Measurements from ENCODE around the gene MUCL3. TPM values are rescaled to one million over a fixed set of nuclear protein-coding genes. Genes with fewer than 3 reads are reported as not detected.

MUCL3 gene
- not detected in 2 replicates for total RNA-seq (2014; rRNA removed; shearing (Covaris generic); ENCODE audit: low replicate concordance)

GRCh38 chr6:30940361-30940986, at the start of gene MUCL3:
Gene MUCL3 (plus strand): TSS chr6:30940973. CDS start chr6:30941000, 27 bp downstream.
- DNase-seq, result no peak
- H3K9me3 ChIP-seq (ENCODE audit: low read length), result no peaks in the 10 kb centered on the region
- peaks cover 8% of the 10 kb centered on the region for H3K4me1 ChIP-seq (ENCODE audit: low read length)
- no peak within 1 kb of the TSS for H2AFZ ChIP-seq (ENCODE audit: low read length)
- no peaks in the 10 kb centered on the region for H3K9me2 ChIP-seq (replicated peaks; ENCODE audit: insufficient read depth, low read length)
- no peak within 1 kb of the TSS for H3K4me2 ChIP-seq (ENCODE audit: low read depth, low read length, poor library complexity, severe bottlenecking)
- no peak within 1 kb of the TSS for H3K27ac ChIP-seq (ENCODE audit: low read length)
- no peaks in the 10 kb centered on the region for H3K36me3 ChIP-seq (ENCODE audit: insufficient read depth, low read length)
- no peak within 1 kb of the TSS for H3K9ac ChIP-seq (ENCODE audit: low read length)
- H3K27me3 ChIP-seq (ENCODE audit: low read length), result no peaks in the 10 kb centered on the region
- H3K79me2 ChIP-seq (ENCODE audit: low read length), result no peaks in the 10 kb centered on the region
- no peak within 1 kb of the TSS for H3K4me3 ChIP-seq (ENCODE audit: low read length)
- H4K20me1 ChIP-seq (ENCODE audit: insufficient read depth, low read depth, low read length), result no peaks in the 10 kb centered on the region

GRCh38 chr6:30891450-30891723, 49.4 kb upstream of the MUCL3 start:
- no peaks in the 10 kb centered on the region for H4K20me1 ChIP-seq (ENCODE audit: insufficient read depth, low read depth, low read length)

GRCh38 chr6:30891816-30892538, 48.8 kb upstream of the MUCL3 start:
- no peak for DNase-seq
- Histone ChIP-seq H2AFZ (ENCODE audit: low read length) (no peak overlapping the region), H3K9me2 (replicated peaks; ENCODE audit: insufficient read depth, low read length) (no peaks in the 10 kb centered on the region), H3K79me2 (ENCODE audit: low read length) (no peaks in the 10 kb centered on the region), H3K27ac (ENCODE audit: low read length) (no peak overlapping the region), H3K4me1 (ENCODE audit: low read length) (no peaks in the 10 kb centered on the region), H3K27me3 (ENCODE audit: low read length) (no peaks in the 10 kb centered on the region), H4K20me1 (ENCODE audit: insufficient read depth, low read depth, low read length) (no peaks in the 10 kb centered on the region), H3K36me3 (ENCODE audit: insufficient read depth, low read length) (no peaks in the 10 kb centered on the region), H3K9ac (ENCODE audit: low read length) (no peak overlapping the region), H3K9me3 (ENCODE audit: low read length) (no peaks in the 10 kb centered on the region), H3K4me3 (ENCODE audit: low read length) (no peak overlapping the region), H3K4me2 (ENCODE audit: low read depth, low read length, poor library complexity, severe bottlenecking) (no peak overlapping the region)

More at GRCh38 chr6:30891450-30891723, 49.4 kb upstream of the MUCL3 start:
- H3K79me2 ChIP-seq (ENCODE audit: low read length), result no peaks in the 10 kb centered on the region
- no peaks in the 10 kb centered on the region for H3K4me1 ChIP-seq (ENCODE audit: low read length)
- H3K36me3 ChIP-seq (ENCODE audit: insufficient read depth, low read length), result no peaks in the 10 kb centered on the region
- no peaks in the 10 kb centered on the region for H3K9me2 ChIP-seq (replicated peaks; ENCODE audit: insufficient read depth, low read length)
- H2AFZ ChIP-seq (ENCODE audit: low read length), result no peak overlapping the region
- no peak overlapping the region for H3K9ac ChIP-seq (ENCODE audit: low read length)
- no peak overlapping the region for H3K4me2 ChIP-seq (ENCODE audit: low read depth, low read length, poor library complexity, severe bottlenecking)
- H3K27me3 ChIP-seq (ENCODE audit: low read length), result no peaks in the 10 kb centered on the region
- no peak for DNase-seq
- H3K4me3 ChIP-seq (ENCODE audit: low read length), result no peak overlapping the region
- no peak overlapping the region for H3K27ac ChIP-seq (ENCODE audit: low read length)
- H3K9me3 ChIP-seq (ENCODE audit: low read length), result no peaks in the 10 kb centered on the region

- no peaks in the 10 kb centered on the region for H3K9me3 ChIP-seq (ENCODE audit: low read length)
- H2AFZ ChIP-seq (ENCODE audit: low read length), result no peak overlapping the region
- no peaks in the 10 kb centered on the region for H3K27me3 ChIP-seq (ENCODE audit: low read length)
- no peaks in the 10 kb centered on the region for H3K4me1 ChIP-seq (ENCODE audit: low read length)
- no peak overlapping the region for H3K4me3 ChIP-seq (ENCODE audit: low read length)
- H3K79me2 ChIP-seq (ENCODE audit: low read length), result no peaks in the 10 kb centered on the region
- H3K27ac ChIP-seq (ENCODE audit: low read length), result no peak overlapping the region
- no peaks in the 10 kb centered on the region for H3K36me3 ChIP-seq (ENCODE audit: insufficient read depth, low read length)
- no peak for DNase-seq
- no peak overlapping the region for H3K9ac ChIP-seq (ENCODE audit: low read length)
- H3K4me2 ChIP-seq (ENCODE audit: low read depth, low read length, poor library complexity, severe bottlenecking), result no peak overlapping the region
- H4K20me1 ChIP-seq (ENCODE audit: insufficient read depth, low read depth, low read length), result no peaks in the 10 kb centered on the region
- no peaks in the 10 kb centered on the region for H3K9me2 ChIP-seq (replicated peaks; ENCODE audit: insufficient read depth, low read length)
Measured at GRCh38 chr6:30893001-30893591, 47.7 kb upstream of the MUCL3 start.

DNA sequence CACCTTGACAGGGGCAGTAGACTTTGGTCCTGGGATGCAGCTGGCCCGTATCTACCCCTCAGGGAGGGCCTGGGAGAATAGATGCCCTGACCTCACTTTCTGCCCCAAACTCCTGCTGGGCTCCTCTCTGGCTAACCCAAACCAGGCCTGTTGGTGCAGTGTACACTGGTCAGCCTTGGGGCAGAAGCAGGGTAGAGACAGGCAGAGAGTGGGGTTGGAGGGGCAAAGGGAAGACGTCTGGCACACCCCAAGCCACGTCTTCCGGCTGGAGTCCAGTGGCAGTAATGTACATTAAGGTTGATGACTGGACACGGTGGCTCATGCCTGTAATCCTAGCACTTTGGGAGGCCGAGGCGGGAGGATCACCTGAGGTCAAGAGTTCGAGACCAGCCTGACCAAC, 47.1 kb upstream of the MUCL3 start:
- Histone ChIP-seq H3K4me1 (ENCODE audit: low read length) (no peaks in the 10 kb centered on the region), H3K79me2 (ENCODE audit: low read length) (no peaks in the 10 kb centered on the region), H3K27me3 (ENCODE audit: low read length) (no peaks in the 10 kb centered on the region), H3K9me3 (ENCODE audit: low read length) (no peaks in the 10 kb centered on the region), H4K20me1 (ENCODE audit: insufficient read depth, low read depth, low read length) (no peaks in the 10 kb centered on the region), H3K36me3 (ENCODE audit: insufficient read depth, low read length) (no peaks in the 10 kb centered on the region), H3K4me2 (ENCODE audit: low read depth, low read length, poor library complexity, severe bottlenecking) (no peak overlapping the region), H3K9me2 (replicated peaks; ENCODE audit: insufficient read depth, low read length) (no peaks in the 10 kb centered on the region), H3K4me3 (ENCODE audit: low read length) (no peak overlapping the region), H3K9ac (ENCODE audit: low read length) (no peak overlapping the region), H2AFZ (ENCODE audit: low read length) (no peak overlapping the region), H3K27ac (ENCODE audit: low read length) (no peak overlapping the region)
- DNase-seq, result no peak

DNA sequence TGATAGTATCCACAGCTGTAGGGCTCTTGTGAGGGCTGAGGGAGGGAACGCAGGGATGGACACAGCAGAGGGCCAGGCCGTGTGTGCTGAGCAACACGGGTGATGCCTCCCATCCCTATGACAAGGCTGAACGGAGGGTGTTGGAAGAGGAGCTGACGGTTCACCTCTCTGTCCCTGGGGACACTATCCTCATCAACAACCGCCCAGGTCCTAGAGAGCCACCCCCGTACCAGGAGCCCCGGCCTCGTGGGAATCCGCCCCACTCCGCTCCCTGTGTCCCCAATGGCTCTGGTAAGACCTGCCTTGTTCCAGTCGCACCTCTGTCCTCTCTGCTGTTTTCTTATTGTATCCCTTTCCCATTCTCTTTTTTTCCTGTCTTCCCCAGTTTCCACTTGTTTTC, 46.4 kb upstream of the MUCL3 start:
- H3K4me1 ChIP-seq (ENCODE audit: low read length), result no peaks in the 10 kb centered on the region
- no peaks in the 10 kb centered on the region for H3K27me3 ChIP-seq (ENCODE audit: low read length)
- DNase-seq, result no peak
- H3K9ac ChIP-seq (ENCODE audit: low read length), result no peak overlapping the region
- no peaks in the 10 kb centered on the region for H3K36me3 ChIP-seq (ENCODE audit: insufficient read depth, low read length)
- H4K20me1 ChIP-seq (ENCODE audit: insufficient read depth, low read depth, low read length), result no peaks in the 10 kb centered on the region
- H3K4me2 ChIP-seq (ENCODE audit: low read depth, low read length, poor library complexity, severe bottlenecking), result no peak overlapping the region
- H3K4me3 ChIP-seq (ENCODE audit: low read length), result no peak overlapping the region
- H3K27ac ChIP-seq (ENCODE audit: low read length), result no peak overlapping the region
- H3K9me2 ChIP-seq (replicated peaks; ENCODE audit: insufficient read depth, low read length), result no peaks in the 10 kb centered on the region
- H3K9me3 ChIP-seq (ENCODE audit: low read length), result no peaks in the 10 kb centered on the region
- H2AFZ ChIP-seq (ENCODE audit: low read length), result no peak overlapping the region
- H3K79me2 ChIP-seq (ENCODE audit: low read length), result no peaks in the 10 kb centered on the region

DNA sequence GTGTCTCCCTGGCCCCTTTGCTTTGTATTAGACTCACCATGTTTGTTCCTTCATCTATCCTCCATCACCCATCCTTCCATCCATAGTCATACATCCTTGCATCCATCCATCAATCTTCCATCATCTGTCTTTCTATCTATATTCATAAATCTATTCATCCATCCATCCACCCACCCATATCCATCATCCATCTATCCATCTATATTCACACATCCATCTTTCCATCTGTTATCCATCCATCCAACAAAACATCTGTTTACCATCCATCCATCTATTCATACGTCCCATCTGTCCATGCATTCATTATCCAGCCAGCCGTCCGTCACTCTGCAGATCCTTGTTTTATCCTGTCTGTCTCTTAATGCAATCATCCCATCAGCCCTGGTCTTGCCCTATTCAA, 45.8 kb upstream of the MUCL3 start:
- H3K9ac ChIP-seq (ENCODE audit: low read length), result no peak overlapping the region
- H3K9me2 ChIP-seq (replicated peaks; ENCODE audit: insufficient read depth, low read length), result no peaks in the 10 kb centered on the region
- H3K79me2 ChIP-seq (ENCODE audit: low read length), result no peaks in the 10 kb centered on the region
- H3K4me1 ChIP-seq (ENCODE audit: low read length), result no peaks in the 10 kb centered on the region
- DNase-seq, result no peak
- H3K9me3 ChIP-seq (ENCODE audit: low read length), result no peaks in the 10 kb centered on the region
- H3K27me3 ChIP-seq (ENCODE audit: low read length), result no peaks in the 10 kb centered on the region
- H4K20me1 ChIP-seq (ENCODE audit: insufficient read depth, low read depth, low read length), result no peaks in the 10 kb centered on the region
- H3K4me2 ChIP-seq (ENCODE audit: low read depth, low read length, poor library complexity, severe bottlenecking), result no peak overlapping the region
- no peak overlapping the region for H3K4me3 ChIP-seq (ENCODE audit: low read length)
- no peak overlapping the region for H3K27ac ChIP-seq (ENCODE audit: low read length)
- no peaks in the 10 kb centered on the region for H3K36me3 ChIP-seq (ENCODE audit: insufficient read depth, low read length)
- H2AFZ ChIP-seq (ENCODE audit: low read length), result no peak overlapping the region

GRCh38 chr6:30895343-30895742, 45.4 kb upstream of the MUCL3 start:
- no peak overlapping the region for H3K4me3 ChIP-seq (ENCODE audit: low read length)
- no peak for DNase-seq
- H3K4me1 ChIP-seq (ENCODE audit: low read length), result no peaks in the 10 kb centered on the region
- H3K27ac ChIP-seq (ENCODE audit: low read length), result no peak overlapping the region
- H3K79me2 ChIP-seq (ENCODE audit: low read length), result no peaks in the 10 kb centered on the region
- no peaks in the 10 kb centered on the region for H4K20me1 ChIP-seq (ENCODE audit: insufficient read depth, low read depth, low read length)
- H3K9me3 ChIP-seq (ENCODE audit: low read length), result no peaks in the 10 kb centered on the region
- no peak overlapping the region for H3K9ac ChIP-seq (ENCODE audit: low read length)
- no peak overlapping the region for H3K4me2 ChIP-seq (ENCODE audit: low read depth, low read length, poor library complexity, severe bottlenecking)
- H3K9me2 ChIP-seq (replicated peaks; ENCODE audit: insufficient read depth, low read length), result no peaks in the 10 kb centered on the region
- no peaks in the 10 kb centered on the region for H3K27me3 ChIP-seq (ENCODE audit: low read length)
- H2AFZ ChIP-seq (ENCODE audit: low read length), result no peak overlapping the region
- H3K36me3 ChIP-seq (ENCODE audit: insufficient read depth, low read length), result no peaks in the 10 kb centered on the region
